ES-I3 (cell line): Measurements from ENCODE around the gene METTL2A.
"Not testable (repeated sequence)": the region's sequence is repeated elsewhere in the genome, so short reads cannot be mapped to it uniquely, and the experiment has no call there.

ENCODE experiments used
- H3K36me3 ChIP-seq: 2 replicates; pipeline ENCODE4 v1.6.1; 2013; ENCODE audit warnings: mild to moderate bottlenecking, low read length, control low read depth, moderate library complexity; ENCODE audit not compliant: insufficient read depth
- H3K4me1 ChIP-seq: 2 replicates; pipeline ENCODE4 v1.6.1; 2013; ENCODE audit warnings: mild to moderate bottlenecking, control low read depth, low read length; ENCODE audit not compliant: insufficient read depth
- H3K9ac ChIP-seq: 2 replicates; pipeline ENCODE4 v1.6.1; 2013; ENCODE audit warnings: low read depth, mild to moderate bottlenecking, low read length, moderate library complexity
- H3K9me3 ChIP-seq: 2 replicates; pipeline ENCODE4 v1.6.1; 2013; ENCODE audit warnings: mild to moderate bottlenecking, low read length, moderate library complexity; ENCODE audit not compliant: control insufficient read depth, insufficient read depth

METTL2A gene

GRCh38 chr17:62479639-62480258 lies 56.1 kb downstream of the METTL2A start:
- H3K36me3 ChIP-seq, H3K9me3 ChIP-seq, H3K4me1 ChIP-seq: not testable (repeated sequence)
- H3K9ac ChIP-seq: peak overlapping the region; percentile 94

- not testable (repeated sequence) for H3K4me1 ChIP-seq, H3K9ac ChIP-seq, H3K9me3 ChIP-seq, H3K36me3 ChIP-seq
Measured at GRCh38 chr17:62482553-62482952, 58.9 kb downstream of the METTL2A start.

- H3K9ac ChIP-seq, H3K9me3 ChIP-seq, H3K4me1 ChIP-seq, H3K36me3 ChIP-seq: not testable (repeated sequence)
Measured at GRCh38 chr17:62490990-62491389, 67.3 kb downstream of the METTL2A start.

- not testable (repeated sequence) for H3K9ac ChIP-seq, H3K9me3 ChIP-seq, H3K4me1 ChIP-seq, H3K36me3 ChIP-seq
Measured at GRCh38 chr17:62493049-62493655, 69.5 kb downstream of the METTL2A start.

GRCh38 chr17:62494073-62494472 lies 70.4 kb downstream of the METTL2A start:
- H3K9me3 ChIP-seq, H3K4me1 ChIP-seq, H3K9ac ChIP-seq, H3K36me3 ChIP-seq: not testable (repeated sequence)

GRCh38 chr17:62496344-62496743 lies 72.6 kb downstream of the METTL2A start:
- not testable (repeated sequence) for H3K36me3 ChIP-seq, H3K4me1 ChIP-seq, H3K9ac ChIP-seq, H3K9me3 ChIP-seq

GRCh38 chr17:62498796-62499195 lies 75.1 kb downstream of the METTL2A start:
- not testable (repeated sequence) for H3K9me3 ChIP-seq, H3K4me1 ChIP-seq, H3K9ac ChIP-seq, H3K36me3 ChIP-seq
